AG09309 (cell line): ENCODE data around the gene DNAH6.

ENCODE experiments used
- DNase-seq: peaks from one replicate; pipeline ENCODE4 v3.0.0-alpha.2; 2010; ENCODE audit warnings: low read depth
- H3K4me3 ChIP-seq: 2 replicates; pipeline ENCODE4 v1.5.1; 2011; ENCODE audit warnings: mild to moderate bottlenecking, low read depth, low read length, moderate library complexity; ENCODE audit not compliant: control insufficient read depth
- CTCF ChIP-seq: IDR thresholded peaks from 2 replicates; pipeline ENCODE4 v1.5.1; 2011; ENCODE audit warnings: mild to moderate bottlenecking, low read depth, low read length, inconsistent platforms; ENCODE audit not compliant: insufficient read depth, control insufficient read depth; ENCODE audit errors: missing control alignments

The DNAH6 gene

GRCh38 chr2:84854850-84855249 lies 338.6 kb downstream of the DNAH6 start:
- H3K4me3 ChIP-seq: no peak overlapping the region
- TF ChIP-seq CTCF: no peak
- DNase-seq: no peak

GRCh38 chr2:84855731-84856130 lies 339.4 kb downstream of the DNAH6 start:
- no peak for DNase-seq
- no peak for TF ChIP-seq CTCF
- no peak overlapping the region for H3K4me3 ChIP-seq

- TF ChIP-seq CTCF: no peak
- no peak for DNase-seq
- no peak overlapping the region for H3K4me3 ChIP-seq
Measured at GRCh38 chr2:84856787-84857186, 340.5 kb downstream of the DNAH6 start.

GRCh38 chr2:84857566-84857965 lies 341.3 kb downstream of the DNAH6 start:
- DNase-seq: no peak
- TF ChIP-seq CTCF: no peak
- no peak overlapping the region for H3K4me3 ChIP-seq

- TF ChIP-seq CTCF: peak; percentile 38
Measured at GRCh38 chr2:84858123-84858522, 341.8 kb downstream of the DNAH6 start.

GRCh38 chr2:84858937-84859336 lies 342.6 kb downstream of the DNAH6 start:
- no peak overlapping the region for H3K4me3 ChIP-seq
- DNase-seq: no peak
- no peak for TF ChIP-seq CTCF

More at GRCh38 chr2:84858123-84858522, 341.8 kb downstream of the DNAH6 start:
- no peak for DNase-seq
- H3K4me3 ChIP-seq: no peak overlapping the region

- no peak for DNase-seq
- no peak overlapping the region for H3K4me3 ChIP-seq
- TF ChIP-seq CTCF: no peak
Measured at GRCh38 chr2:84861539-84861938, 345.2 kb downstream of the DNAH6 start.
